RWPE2 (cell line): Measurements from ENCODE around the gene GPR61.

Source experiments
- ATAC-seq: fragments of 200-7000 bp; cut with Tn5 transposase; 3 replicates; pipeline ENCODE4 v1.9.1; 2021; ENCODE audit warnings: low read depth
- DNase-seq: peaks from one replicate; pipeline ENCODE4 v3.0.0-alpha.2; 2020; ENCODE audit warnings: low spot score
- H3K27ac ChIP-seq: fragments of 450-650 bp; 2 replicates; pipeline ENCODE4 v1.5.1; 2017; ENCODE audit warnings: mild to moderate bottlenecking; ENCODE audit not compliant: poor library complexity, severe bottlenecking
- H3K27me3 ChIP-seq: fragments of 250-450 bp; sonication (Bioruptor Pico); 2 replicates; pipeline ENCODE4 v1.5.1; 2021; ENCODE audit warnings: mild to moderate bottlenecking, moderate library complexity; ENCODE audit not compliant: insufficient read depth, poor library complexity, severe bottlenecking
- H3K36me3 ChIP-seq: fragments of 250-450 bp; sonication (Bioruptor Pico); 2 replicates; pipeline ENCODE4 v1.5.1; 2020; ENCODE audit warnings: low read depth, mild to moderate bottlenecking, moderate library complexity
- H3K4me1 ChIP-seq: fragments of 250-450 bp; sonication (Bioruptor Pico); 2 replicates; pipeline ENCODE4 v1.5.1; 2021; ENCODE audit warnings: mild to moderate bottlenecking, moderate library complexity; ENCODE audit not compliant: insufficient read depth, poor library complexity, severe bottlenecking
- H3K4me3 ChIP-seq: fragments of 250-450 bp; sonication (Bioruptor Pico); 2 replicates; pipeline ENCODE4 v1.5.1; 2021; ENCODE audit warnings: mild to moderate bottlenecking, moderate library complexity; ENCODE audit not compliant: severe bottlenecking
- H3K9me3 ChIP-seq: fragments of 250-450 bp; sonication (Bioruptor Pico); 2 replicates; pipeline ENCODE4 v1.5.1; 2021; ENCODE audit warnings: mild to moderate bottlenecking, moderate library complexity; ENCODE audit not compliant: severe bottlenecking
- CTCF ChIP-seq: fragments of 450-650 bp; IDR thresholded peaks from one replicate; pipeline ENCODE4 v1.5.1; 2017; ENCODE audit warnings: mild to moderate bottlenecking, moderate library complexity; ENCODE audit not compliant: poor library complexity, severe bottlenecking

Gene GPR61

GRCh38 chr1:109537450-109538178 is 2.1 kb upstream of the GPR61 start:
- no peaks in the 10 kb centered on the region for H3K9me3 ChIP-seq
- H3K27me3 ChIP-seq: no peaks in the 10 kb centered on the region
- no peak for DNase-seq
- no peaks in the 10 kb centered on the region for H3K36me3 ChIP-seq
- no peak overlapping the region for H3K4me3 ChIP-seq
- ATAC-seq: no peak
- TF ChIP-seq CTCF: no peak
- no peaks in the 10 kb centered on the region for H3K4me1 ChIP-seq
- no peak overlapping the region for H3K27ac ChIP-seq

GRCh38 chr1:109538827-109539555 is 681 bp upstream of the GPR61 start:
- Histone ChIP-seq H3K27ac (no peak overlapping the region), H3K4me1 (no peaks in the 10 kb centered on the region), H3K9me3 (no peaks in the 10 kb centered on the region), H3K4me3 (no peak overlapping the region), H3K27me3 (no peaks in the 10 kb centered on the region), H3K36me3 (no peaks in the 10 kb centered on the region)
- DNase-seq: no peak
- ATAC-seq: no peak
- no peak for TF ChIP-seq CTCF

- H3K9me3 ChIP-seq: no peaks in the 10 kb centered on the region
- DNase-seq (no peak), ATAC-seq (no peak)
- TF ChIP-seq CTCF: no peak
- H3K36me3 ChIP-seq: no peaks in the 10 kb centered on the region
- no peak overlapping the region for H3K27ac ChIP-seq
- H3K4me3 ChIP-seq: no peak overlapping the region
- no peaks in the 10 kb centered on the region for H3K4me1 ChIP-seq
- no peaks in the 10 kb centered on the region for H3K27me3 ChIP-seq
These were observed 1.4 kb downstream of the GPR61 start for GRCh38 chr1:109541102-109541501.

- TF ChIP-seq CTCF: no peak
- no peak for DNase-seq
- Histone ChIP-seq H3K27ac (no peak overlapping the region), H3K4me3 (no peak overlapping the region), H3K4me1 (peaks cover 9% of the 10 kb centered on the region), H3K9me3 (no peaks in the 10 kb centered on the region), H3K27me3 (no peaks in the 10 kb centered on the region), H3K36me3 (no peaks in the 10 kb centered on the region)
- ATAC-seq: no peak
These were observed 3.0 kb downstream of the GPR61 start for GRCh38 chr1:109542657-109543056.
